T-helper 1 cell (primary cell): ENCODE results near the gene ARVCF.
A peak's percentile ranks its signal among the peaks of the same experiment; 100 is the strongest.

ENCODE experiments used
- DNase-seq, 5 donors: peaks; one replicate each; pipeline ENCODE4 v3.0.0-alpha.2; 2012 to 2020

Gene ARVCF

GRCh38 chr22:20053407-20054033 lies 36.9 kb upstream of the ARVCF start:
- DNase-seq = no peak

- no peak for DNase-seq
These were observed 36.0 kb upstream of the ARVCF start for GRCh38 chr22:20052309-20053259.

- DNase-seq = no peak
These were observed 35.3 kb upstream of the ARVCF start for GRCh38 chr22:20051927-20052308.

- no peak for DNase-seq
These were observed 30.1 kb upstream of the ARVCF start for GRCh38 chr22:20046730-20047129.

- no peak for DNase-seq
These were observed 28.0 kb upstream of the ARVCF start for GRCh38 chr22:20044495-20045151.

GRCh38 chr22:20043997-20044342 lies 27.3 kb upstream of the ARVCF start:
- no peak for DNase-seq

GRCh38 chr22:20043057-20043996 lies 26.7 kb upstream of the ARVCF start:
- DNase-seq = no peak

GRCh38 chr22:20040327-20041200 lies 23.9 kb upstream of the ARVCF start:
- no peak for DNase-seq

- DNase-seq = no peak
These were observed 23.2 kb upstream of the ARVCF start for GRCh38 chr22:20039683-20040325.

GRCh38 chr22:20038574-20038973 lies 22.0 kb upstream of the ARVCF start:
- no peak for DNase-seq

GRCh38 chr22:20037419-20037818 lies 20.8 kb upstream of the ARVCF start:
- peak in 1 of 5 donors; percentile 64 for DNase-seq

GRCh38 chr22:20036535-20037392 lies 20.1 kb upstream of the ARVCF start:
- DNase-seq = no peak

GRCh38 chr22:20036084-20036482 lies 19.5 kb upstream of the ARVCF start:
- DNase-seq = no peak

GRCh38 chr22:20035375-20036083 lies 18.9 kb upstream of the ARVCF start:
- no peak for DNase-seq

GRCh38 chr22:20034143-20034542 lies 17.5 kb upstream of the ARVCF start:
- no peak for DNase-seq

GRCh38 chr22:20033045-20033706 lies 16.6 kb upstream of the ARVCF start:
- DNase-seq = no peak

- DNase-seq = no peak
These were observed 15.9 kb upstream of the ARVCF start for GRCh38 chr22:20032407-20032991.

- peak in 4 of 5 donors; percentile 27 to 39 (median 36) for DNase-seq
These were observed 15.2 kb upstream of the ARVCF start for GRCh38 chr22:20031732-20032406.
